SKM-1 (cell line): ENCODE data around the gene RBM47.

Source experiments
- DNase-seq: peaks from one replicate; lab custom pipeline; 2025; ENCODE audit not compliant: unreplicated experiment; lab: John Stamatoyannopoulos, UW

The RBM47 gene

GRCh38 chr4:40592034-40592433 lies 37.6 kb downstream of the RBM47 start:
- no peak for DNase-seq

GRCh38 chr4:40587826-40588225 lies 41.8 kb downstream of the RBM47 start:
- DNase-seq: no peak

GRCh38 chr4:40587351-40587750 lies 42.3 kb downstream of the RBM47 start:
- no peak for DNase-seq

GRCh38 chr4:40586729-40587128 lies 42.9 kb downstream of the RBM47 start:
- DNase-seq: no peak

GRCh38 chr4:40586034-40586433 lies 43.6 kb downstream of the RBM47 start:
- peak; percentile 62 for DNase-seq

- no peak for DNase-seq
Measured at GRCh38 chr4:40585201-40585799, 44.4 kb downstream of the RBM47 start.

- DNase-seq: no peak
Measured at GRCh38 chr4:40584517-40585141, 45.0 kb downstream of the RBM47 start.

- no peak for DNase-seq
Measured at GRCh38 chr4:40583850-40584439, 45.7 kb downstream of the RBM47 start.

GRCh38 chr4:40582413-40582812 lies 47.3 kb downstream of the RBM47 start:
- DNase-seq: no peak

- DNase-seq: no peak
Measured at GRCh38 chr4:40581254-40582140, 48.2 kb downstream of the RBM47 start.

- no peak for DNase-seq
Measured at GRCh38 chr4:40579983-40580382, 49.7 kb downstream of the RBM47 start.

GRCh38 chr4:40577588-40578253 lies 51.9 kb downstream of the RBM47 start:
- DNase-seq: no peak

GRCh38 chr4:40576651-40577480 lies 52.8 kb downstream of the RBM47 start:
- DNase-seq: peak; percentile 89

GRCh38 chr4:40575846-40576245 lies 53.8 kb downstream of the RBM47 start:
- DNase-seq: no peak

- DNase-seq: peak; percentile 94
Measured at GRCh38 chr4:40573593-40574311, 55.9 kb downstream of the RBM47 start.

GRCh38 chr4:40572692-40573310 lies 56.9 kb downstream of the RBM47 start:
- DNase-seq: no peak

GRCh38 chr4:40571208-40571607 lies 58.5 kb downstream of the RBM47 start:
- DNase-seq: no peak

- DNase-seq: no peak
Measured at GRCh38 chr4:40570348-40571077, 59.2 kb downstream of the RBM47 start.
